Stimulated activated CD4-positive, alpha-beta T cell treated with anti-CD3 and anti-CD28 coated beads, Interleukin-15, amount 100 ng/mL, for 24 hours (primary cell): Measurements from ENCODE around the gene SEMA3A.
A peak's percentile ranks its signal among the peaks of the same experiment; 100 is the strongest.
"Not testable (repeated sequence)": the region's sequence is repeated elsewhere in the genome, so short reads cannot be mapped to it uniquely, and the experiment has no call there.

Experiments used
- DNase-seq: peaks from one replicate; pipeline ENCODE4 v3.0.0-alpha.2; 2020

The SEMA3A gene

DNA sequence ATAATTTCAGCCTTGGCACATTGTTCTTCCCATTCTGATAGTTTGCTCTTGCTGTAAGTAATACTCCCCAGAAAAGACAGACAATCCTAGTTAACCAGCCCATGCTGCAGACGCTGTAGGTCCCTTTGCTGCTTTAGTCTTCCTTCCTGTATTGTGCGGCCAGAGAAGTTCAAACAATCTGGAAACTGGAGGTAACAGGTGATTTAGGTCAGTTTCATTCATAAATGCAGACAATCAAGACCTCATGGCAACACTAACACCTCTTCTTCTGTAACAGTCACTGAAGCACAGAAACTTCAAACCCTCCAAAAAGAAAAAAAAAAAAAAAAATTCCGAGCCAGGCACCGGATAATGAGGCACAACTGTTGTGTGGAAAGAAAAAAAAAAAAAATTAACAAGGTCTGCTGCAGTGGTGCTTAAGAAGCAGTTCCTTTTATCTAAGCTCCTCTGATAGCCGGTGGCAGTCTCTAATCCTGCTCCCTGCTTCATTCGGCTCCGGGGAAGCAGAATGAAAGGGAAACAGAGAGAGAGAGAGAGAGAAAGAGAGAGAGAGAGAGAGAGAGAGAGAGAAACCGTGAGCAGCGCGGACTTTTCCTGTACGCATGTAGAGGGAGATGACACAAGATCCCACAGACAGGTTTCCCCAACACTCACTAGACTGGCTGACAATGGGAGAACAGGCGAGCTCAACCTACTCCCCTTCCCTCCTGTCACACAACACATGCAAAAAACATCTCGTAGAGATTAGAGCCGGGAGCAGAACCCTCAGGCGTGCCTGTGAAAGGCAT, at the start of gene SEMA3A:
TSS of gene SEMA3A (minus strand) at position 306 of the 788 bp plus-strand sequence. CDS start at position 103, 203 bp downstream.
- peak; percentile 20 for DNase-seq

GRCh38 chr7:84243037-84243436, 48.4 kb upstream of the SEMA3A start:
- DNase-seq: not testable (repeated sequence)

- no peak for DNase-seq
These were observed 44.0 kb upstream of the SEMA3A start for GRCh38 chr7:84238596-84238995.

DNA sequence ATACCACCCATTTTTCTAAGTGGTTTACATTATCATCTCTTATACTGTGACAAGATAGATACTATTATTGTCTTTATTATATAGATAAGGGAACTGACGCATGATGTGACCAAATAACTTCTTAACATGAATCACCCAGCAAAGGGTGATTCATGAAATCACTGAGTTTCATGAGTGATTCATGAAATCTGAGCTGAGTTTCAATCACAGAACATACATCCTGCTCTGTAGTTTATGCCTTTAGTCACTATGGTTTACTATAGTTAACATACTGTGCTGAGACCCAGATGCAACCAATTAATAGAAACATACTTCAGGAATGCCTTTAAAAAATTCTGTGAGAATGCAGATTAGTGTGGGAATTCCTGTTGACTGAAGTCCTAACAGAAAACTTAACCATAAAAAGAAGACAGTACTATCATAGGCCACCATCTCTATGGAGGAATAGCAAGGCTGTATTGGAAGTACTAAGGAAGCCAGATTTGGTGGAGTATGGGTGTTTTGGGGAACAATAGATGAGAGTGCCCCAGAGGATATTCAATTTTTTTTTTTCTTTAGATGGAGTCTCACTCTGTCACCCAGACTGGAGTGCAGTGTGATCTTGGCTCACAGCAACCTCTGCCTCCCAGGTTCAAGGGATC, 43.1 kb upstream of the SEMA3A start:
- DNase-seq: no peak

DNA sequence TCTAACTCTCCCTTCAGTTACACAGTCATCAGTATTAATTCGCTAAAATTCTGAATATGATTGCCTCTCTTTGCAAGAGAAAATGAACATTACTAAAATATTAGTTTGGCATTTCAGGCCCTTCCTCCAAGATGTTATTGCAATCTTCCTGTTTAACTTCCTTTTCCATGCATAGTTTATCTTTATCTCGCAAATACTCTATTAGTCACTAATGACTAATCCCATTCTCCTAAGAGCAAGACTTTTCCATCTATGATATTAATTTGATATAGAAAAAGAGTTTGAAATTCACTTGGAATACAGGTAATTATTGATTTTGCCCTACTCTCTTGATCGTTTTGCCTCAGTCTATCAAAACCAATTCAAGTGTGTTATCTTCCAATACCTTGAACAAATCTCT, 41.8 kb upstream of the SEMA3A start:
- DNase-seq: no peak

DNA sequence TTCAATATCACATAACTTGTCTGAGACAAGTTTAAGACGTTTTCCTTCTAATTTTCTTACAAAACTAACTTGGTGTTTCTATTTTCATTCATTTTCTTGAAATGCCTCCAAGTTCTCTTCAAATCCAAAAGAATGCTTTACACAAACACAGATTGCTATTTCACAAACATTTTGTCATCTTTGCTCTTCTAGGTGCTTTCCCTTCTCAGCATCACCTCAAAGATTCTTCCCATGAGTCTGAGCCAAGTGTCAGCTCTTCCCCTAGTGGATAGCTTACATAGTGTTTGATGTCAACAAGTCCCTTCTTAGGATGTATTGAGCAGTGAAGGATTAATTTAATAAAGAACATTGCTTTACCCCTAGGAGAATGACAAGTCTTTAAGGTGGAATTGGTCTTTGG, 38.1 kb upstream of the SEMA3A start:
- no peak for DNase-seq

DNA sequence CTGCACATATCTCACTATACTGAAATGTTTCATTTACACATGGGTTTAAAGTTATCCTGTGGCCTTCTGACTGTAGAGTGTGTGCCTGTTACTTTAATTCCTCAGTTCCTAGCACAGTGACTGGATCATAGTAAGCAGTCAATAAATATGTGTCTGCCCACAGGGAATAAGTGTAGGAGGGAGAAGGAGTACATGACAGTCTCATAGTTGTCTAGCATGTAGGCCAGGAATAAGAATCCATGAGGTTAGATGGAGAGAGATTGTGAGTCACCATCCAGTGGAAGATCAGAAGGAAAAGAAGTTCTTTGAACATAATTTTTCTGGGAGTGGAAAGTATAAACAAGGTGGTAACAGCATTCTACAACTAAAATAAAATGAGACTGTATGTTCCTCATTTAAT, 36.6 kb upstream of the SEMA3A start:
- no peak for DNase-seq

- DNase-seq: no peak
These were observed 35.9 kb upstream of the SEMA3A start for GRCh38 chr7:84230491-84230890.

DNA sequence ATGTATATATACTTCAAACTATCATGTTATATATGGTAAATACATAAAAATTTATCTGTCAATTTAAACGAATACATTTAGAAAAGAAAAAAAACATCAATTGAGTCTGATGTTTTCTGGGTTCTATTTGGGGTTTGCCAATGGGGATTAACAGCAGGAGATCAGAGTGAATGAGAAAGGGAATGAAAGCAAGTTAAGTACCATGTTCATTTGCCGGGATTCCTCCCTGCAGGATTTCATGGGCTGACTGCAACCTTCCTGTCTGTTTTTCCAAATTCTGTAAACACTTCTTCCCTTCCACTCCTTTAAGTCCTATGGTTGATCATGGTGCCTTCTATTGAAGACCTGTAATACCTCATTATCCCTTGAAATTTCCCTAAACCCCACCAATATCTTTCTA, 33.9 kb upstream of the SEMA3A start:
- DNase-seq: no peak

DNA sequence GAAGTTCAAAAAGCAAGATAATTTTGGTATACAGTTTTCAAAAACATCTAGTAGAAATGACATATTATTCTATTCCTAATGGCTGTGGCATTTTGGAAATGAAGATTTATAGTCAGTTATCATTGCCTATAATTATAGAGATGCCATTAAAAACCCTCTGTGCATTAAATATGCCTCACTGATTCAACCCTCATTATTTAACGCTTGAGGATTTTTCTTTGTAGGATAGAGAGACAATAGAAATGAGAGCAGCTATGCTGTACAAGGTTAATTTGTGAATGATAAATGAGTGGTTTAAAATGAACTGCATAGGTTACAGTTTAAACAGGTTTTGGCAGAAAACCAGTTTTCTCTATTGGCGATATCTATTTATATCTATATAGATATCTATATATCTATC, 32.2 kb upstream of the SEMA3A start:
- DNase-seq: no peak

GRCh38 chr7:84224505-84224904, 29.9 kb upstream of the SEMA3A start:
- DNase-seq: no peak

GRCh38 chr7:84219310-84219709, 24.7 kb upstream of the SEMA3A start:
- no peak for DNase-seq

DNA sequence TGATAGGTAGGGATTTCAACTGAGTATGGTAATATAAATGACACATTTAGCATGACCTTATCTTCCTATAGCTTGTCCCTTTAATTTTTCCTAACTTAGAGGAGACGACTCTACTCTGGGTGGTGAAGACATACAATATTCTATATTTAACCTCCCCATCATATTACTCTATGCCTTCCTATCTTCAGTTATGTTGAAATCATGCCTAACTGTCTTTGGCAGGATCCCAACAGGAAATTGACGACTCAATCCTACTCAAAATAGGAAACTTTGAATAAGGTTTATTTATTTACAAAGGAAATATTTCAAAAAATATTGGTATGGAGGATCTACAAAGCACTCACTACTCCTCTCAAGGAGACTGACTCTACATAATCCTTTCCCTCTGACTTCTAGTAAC, 24.1 kb upstream of the SEMA3A start:
- no peak for DNase-seq

- DNase-seq: no peak
These were observed 21.9 kb upstream of the SEMA3A start for GRCh38 chr7:84216472-84216871.

GRCh38 chr7:84214757-84215156, 20.2 kb upstream of the SEMA3A start:
- DNase-seq: not testable (repeated sequence)

GRCh38 chr7:84210301-84210700, 15.7 kb upstream of the SEMA3A start:
- no peak for DNase-seq

DNA sequence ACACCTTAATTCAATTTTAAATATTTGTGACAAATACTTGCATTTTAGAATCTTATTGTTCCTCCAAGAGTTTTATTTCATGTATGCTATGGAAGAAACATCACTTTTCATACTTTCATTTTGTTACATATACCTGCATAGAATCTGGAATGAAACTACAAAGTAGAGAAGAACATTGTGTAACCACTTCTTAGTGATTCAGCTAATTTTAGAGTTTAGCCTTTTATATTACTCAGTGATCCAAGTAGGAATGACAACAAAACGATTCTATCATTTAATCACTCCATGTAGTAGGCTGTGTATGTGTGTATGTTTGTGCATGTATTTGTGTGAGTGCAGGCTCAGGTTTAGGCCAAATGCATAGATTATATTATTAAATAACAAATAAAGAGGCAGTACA, 14.4 kb upstream of the SEMA3A start:
- no peak for DNase-seq

DNA sequence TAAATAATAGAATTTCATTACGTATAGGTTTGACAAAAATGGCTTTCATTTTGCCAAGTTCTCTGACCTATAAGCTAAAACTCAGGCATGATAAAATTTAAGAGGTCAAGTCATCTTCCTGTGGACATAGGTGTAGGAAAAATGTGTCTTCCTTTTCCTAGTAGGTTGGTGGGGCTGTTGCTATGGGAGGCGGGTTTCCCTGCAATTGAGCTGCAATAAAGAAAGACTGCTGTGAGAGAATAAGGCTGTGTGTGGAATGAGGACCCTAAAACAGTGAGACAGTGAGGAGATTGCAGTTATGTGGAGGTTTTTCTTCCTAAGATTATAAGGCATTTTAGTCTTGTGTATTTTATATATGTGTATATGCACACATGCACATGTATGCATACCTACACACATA, 13.0 kb upstream of the SEMA3A start:
- no peak for DNase-seq

DNA sequence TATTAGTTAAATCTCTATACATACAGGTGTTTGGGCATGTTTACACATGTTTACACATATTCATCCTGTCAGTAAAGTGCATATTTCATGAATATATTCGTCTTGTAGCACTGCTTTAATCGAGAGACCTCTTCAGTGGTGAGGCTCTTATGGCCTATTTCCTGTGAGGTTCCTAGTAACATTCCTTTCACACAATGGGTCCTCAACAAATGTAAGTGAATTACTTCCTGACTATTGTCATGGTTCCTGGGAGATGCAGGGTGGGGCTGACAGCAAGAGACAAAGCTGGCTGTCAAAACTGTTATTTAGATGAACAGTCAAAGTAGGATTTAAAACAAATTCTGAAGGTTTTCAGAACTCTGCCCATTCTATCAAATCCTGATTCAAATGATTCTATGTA, 12.4 kb upstream of the SEMA3A start:
- DNase-seq: no peak

- no peak for DNase-seq
These were observed 10.1 kb upstream of the SEMA3A start for GRCh38 chr7:84204655-84205054.

GRCh38 chr7:84202855-84203254, 8.3 kb upstream of the SEMA3A start:
- DNase-seq: no peak

- DNase-seq: no peak
These were observed 6.3 kb upstream of the SEMA3A start for GRCh38 chr7:84200859-84201258.

GRCh38 chr7:84199216-84199615, 4.6 kb upstream of the SEMA3A start:
- DNase-seq: no peak

DNA sequence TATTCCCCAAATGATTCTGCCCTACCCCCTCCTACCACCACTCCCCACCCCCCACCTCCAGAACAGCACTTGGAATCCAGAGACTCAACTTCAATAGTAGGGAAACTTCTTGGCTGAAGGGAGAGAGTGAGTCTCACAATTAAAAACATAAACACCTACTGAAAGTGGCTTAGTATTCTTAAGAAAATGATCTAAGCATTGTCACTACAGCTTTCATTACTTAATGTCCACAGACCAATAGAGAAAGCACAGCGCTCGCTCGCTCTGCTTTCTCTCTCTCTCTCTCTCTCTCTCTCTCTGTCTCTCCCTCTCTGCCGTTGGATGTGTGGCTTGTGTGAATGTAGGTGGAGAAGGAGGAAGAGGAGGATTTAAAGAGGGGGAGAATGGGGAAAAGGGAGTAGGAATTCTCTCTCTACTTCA, 1.5 kb upstream of the SEMA3A start:
- DNase-seq: no peak
